Activated T-cell treated with anti-CD3 and anti-CD28 coated beads for 24 hours (primary cell): Measurements from ENCODE around the gene CCL5.
"Not testable (repeated sequence)": the region's sequence is repeated elsewhere in the genome, so short reads cannot be mapped to it uniquely, and the experiment has no call there.

Source experiments
- DNase-seq: peaks from one replicate; pipeline ENCODE4 v3.0.0-alpha.2; 2020; ENCODE audit warnings: low read depth

CCL5 gene

DNA sequence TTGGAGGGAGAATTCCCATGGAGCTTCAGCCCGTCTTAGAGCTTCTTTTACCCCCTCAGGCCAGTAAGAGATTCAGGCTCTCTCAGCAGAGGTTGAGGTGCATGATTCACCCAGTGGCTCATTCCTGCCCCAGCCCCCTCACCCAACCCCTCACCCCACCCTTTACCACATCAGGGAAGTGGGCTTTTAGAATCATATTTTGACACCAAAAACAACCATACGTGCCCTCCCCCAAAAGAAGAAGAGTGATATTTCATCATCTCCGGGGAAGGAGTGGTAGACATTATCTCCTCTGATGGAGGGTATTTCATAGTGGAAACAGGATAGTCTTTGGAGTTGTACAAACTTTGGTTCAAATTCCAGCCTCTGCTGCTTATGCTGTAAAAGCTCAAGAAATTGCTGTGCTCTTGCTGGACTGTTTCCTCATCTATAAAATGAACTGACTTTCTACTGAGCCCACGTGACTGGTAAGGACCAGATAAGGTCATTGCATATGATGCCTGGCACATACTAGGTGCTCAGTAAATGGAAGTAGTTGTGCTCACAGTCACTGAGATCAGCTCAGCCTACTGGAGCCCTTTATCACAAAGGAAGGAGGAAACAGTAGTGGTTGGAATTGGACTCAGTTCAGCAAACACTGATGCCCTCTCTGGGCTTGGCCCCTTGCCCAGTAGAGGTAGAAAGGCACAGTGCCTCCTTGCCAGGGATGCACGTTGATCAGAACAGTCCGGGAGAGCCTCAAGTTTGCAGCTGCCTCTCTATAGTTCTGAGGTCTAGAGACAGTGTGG, 18.3 kb upstream of the CCL5 start:
- peak; percentile 21 for DNase-seq

GRCh38 chr17:35897772-35898171, 17.6 kb upstream of the CCL5 start:
- not testable (repeated sequence) for DNase-seq

- no peak for DNase-seq
Measured at GRCh38 chr17:35895636-35896587, 15.8 kb upstream of the CCL5 start.

DNA sequence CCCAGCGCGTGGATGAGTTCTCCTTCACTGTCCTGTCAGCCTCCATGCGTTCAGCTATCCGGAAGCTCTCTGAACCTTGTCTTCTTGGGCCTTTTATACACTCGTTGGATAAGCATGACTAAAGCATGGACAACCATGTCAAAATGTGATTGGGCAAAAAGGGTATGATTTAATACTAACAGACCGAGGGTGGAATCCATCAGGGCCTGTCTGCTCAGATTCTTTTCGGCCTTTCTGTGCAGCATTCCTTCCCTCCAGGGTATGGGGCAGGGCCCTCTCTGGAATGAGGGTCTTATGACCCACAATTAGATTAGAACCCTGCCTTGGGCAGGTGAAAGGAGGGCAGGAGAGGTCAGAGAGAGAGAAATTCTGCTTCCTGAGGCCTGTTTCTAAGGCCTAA, 14.0 kb upstream of the CCL5 start:
- DNase-seq = no peak

GRCh38 chr17:35893751-35894150, 13.6 kb upstream of the CCL5 start:
- DNase-seq = no peak

GRCh38 chr17:35892091-35893035, 12.2 kb upstream of the CCL5 start:
- peak; percentile 48 for DNase-seq

GRCh38 chr17:35891269-35891668, 11.1 kb upstream of the CCL5 start:
- no peak for DNase-seq

DNA sequence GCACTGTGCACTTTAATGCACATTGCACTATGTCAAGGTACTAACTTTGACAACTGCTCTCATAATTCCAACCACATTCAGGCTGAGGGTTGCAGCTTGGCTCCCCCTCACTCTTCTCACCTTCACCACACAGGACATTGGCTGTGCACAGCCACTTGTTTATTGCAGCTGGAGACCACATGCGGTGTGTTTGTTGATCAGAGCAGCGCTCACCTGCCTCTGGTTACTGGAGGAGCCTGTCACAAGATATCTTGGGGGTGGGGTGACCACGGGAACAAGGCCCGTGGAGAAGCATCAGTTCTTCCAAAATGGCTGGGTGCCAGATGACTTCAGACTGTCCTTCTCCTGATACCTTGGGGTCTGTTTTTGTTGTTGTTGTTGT, 10.6 kb upstream of the CCL5 start:
- no peak for DNase-seq

GRCh38 chr17:35889818-35890773, 9.9 kb upstream of the CCL5 start:
- DNase-seq = no peak

GRCh38 chr17:35889241-35889640, 9.1 kb upstream of the CCL5 start:
- no peak for DNase-seq

- DNase-seq = no peak
Measured at GRCh38 chr17:35878361-35878760, 1.8 kb downstream of the CCL5 start.

- no peak for DNase-seq
Measured at GRCh38 chr17:35877345-35878029, 2.7 kb downstream of the CCL5 start.

GRCh38 chr17:35876534-35876933, 3.6 kb downstream of the CCL5 start:
- no peak for DNase-seq

DNA sequence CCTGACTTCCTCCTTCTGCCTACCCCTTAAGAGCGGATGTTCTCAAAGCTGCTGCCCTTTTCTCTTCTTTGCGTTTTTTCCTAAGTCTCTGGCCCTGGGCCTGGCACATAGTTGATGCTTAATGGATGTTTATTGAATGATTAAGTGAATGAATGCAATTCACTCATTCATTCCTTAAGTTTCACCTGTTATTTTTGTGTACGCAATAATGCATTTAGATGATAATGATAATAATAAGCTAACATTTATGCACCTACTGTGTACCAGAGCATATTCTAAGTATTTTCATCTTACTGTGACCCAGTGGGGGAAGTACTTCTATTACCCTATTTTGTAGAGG, 4.4 kb downstream of the CCL5 start:
- DNase-seq = no peak

DNA sequence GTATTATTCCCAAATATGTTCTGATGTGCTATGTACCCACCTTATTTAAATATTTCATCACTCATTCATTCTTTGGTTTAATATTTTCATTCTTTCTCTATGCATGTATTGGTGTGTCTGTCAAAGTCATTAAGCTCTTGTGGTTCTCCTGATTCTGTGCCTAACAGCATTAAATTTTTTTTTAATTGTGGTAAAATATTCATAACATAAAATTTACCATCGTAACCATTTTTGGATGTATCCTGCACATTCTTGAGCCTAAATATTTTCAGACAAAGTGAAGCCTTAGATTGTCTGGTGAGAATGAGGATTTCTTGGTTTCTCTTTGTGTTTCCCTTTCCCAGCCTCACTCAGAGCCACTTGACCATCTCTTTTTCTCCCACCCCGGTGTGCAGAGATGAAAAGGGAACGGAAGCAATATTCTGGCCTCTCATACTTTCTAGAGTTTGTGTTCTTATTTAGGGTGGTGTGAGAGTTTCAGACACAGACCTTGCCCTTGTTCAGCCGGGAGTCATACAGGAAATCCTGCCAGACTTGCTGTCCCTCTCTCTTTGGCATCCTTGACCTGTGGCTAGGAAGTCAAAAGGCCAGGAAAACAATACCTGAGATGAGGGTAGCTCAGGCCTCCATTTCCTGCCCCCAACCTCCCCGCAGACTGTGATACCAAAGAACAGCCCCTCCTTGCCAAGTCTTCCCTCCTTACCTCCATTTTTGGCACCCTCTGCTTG, 4.9 kb downstream of the CCL5 start:
- no peak for DNase-seq

- DNase-seq = no peak
Measured at GRCh38 chr17:35872196-35872980, 7.8 kb downstream of the CCL5 start.

GRCh38 chr17:35870906-35871819, 9.0 kb downstream of the CCL5 start:
- no peak for DNase-seq

DNA sequence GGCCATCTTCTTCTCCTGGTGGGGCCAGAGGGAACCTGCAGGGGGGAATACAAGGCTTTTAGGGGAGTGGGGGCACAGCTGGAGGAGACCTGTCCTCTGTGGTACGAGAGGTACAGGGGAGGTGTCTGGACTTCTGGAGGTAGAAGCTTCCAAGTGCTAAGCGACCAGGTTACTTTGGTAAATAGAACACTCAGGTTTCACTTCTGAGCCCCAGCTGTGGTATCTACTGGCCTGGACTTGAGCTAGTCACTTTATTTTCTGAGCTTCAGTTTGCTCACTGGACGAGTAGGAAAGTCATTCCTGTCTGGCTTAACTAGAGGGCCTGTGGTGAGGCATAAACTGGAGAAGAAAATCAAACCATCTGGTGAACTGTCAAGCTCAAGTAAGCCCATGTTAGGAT, 11.4 kb downstream of the CCL5 start, which contains the start of gene HEATR9:
HEATR9 (minus strand) TSS at position 155 of the 400 bp plus-strand sequence; CDS start at position 6, 149 bp downstream.
- no peak for DNase-seq
